T-helper 2 cell treated with Interferon-gamma antibody and Interleukin-4, amounts not matched to agents 100 ng/mL and 5 ng/mL, for 36 hours (primary cell): ENCODE measurements around the gene TFAP2A. TPM values are rescaled to one million over a fixed set of nuclear protein-coding genes. Genes with fewer than 3 reads are reported as not detected.

ENCODE experiments used
- intact Hi-C: fragments of 100-400 bp; cut with micrococcal nuclease; formaldehyde crosslinking; loops from one replicate; pipeline ENCODE4 v1.15.1; 2023
- total RNA-seq: library from RNA; stranded (reverse); gene quantifications from 2 replicates; pipeline ENCODE4 v1.2.3, GENCODE V29; 2022

TFAP2A gene
- total RNA-seq, 1 donor from 2014 or later, result 0.07 TPM

DNA sequence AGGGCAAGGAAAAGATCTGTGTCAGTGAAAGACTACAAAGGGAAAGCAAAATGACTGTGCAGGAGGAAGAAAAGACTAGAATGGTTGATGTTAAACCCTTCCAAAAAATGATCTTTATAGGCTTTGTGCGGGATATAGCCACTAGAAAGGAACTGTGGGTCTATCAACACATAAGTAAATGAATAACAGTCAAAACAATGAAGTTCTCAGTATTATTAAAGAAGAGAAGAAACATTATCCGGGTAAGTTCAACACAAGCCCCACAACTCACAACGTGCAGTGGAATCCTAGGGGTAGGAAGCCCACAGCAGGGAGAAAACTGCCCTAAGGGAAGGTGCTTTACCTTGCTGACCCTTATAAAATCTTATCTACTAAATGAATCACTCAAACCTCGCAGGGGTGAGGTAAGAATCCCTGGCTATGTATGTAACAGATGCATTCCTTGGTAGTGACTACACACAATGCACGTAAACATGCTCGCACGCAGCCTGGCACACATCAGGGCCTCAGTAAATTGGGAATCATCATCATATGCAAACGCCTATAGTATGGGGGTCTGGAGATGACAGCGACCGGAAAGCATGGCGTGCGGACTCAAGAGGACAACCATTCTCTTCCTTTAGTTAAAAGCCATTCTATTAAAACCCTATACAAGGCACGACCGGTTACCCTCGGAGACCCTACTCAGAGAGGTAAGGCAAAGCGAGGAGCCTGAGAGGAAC lies 11.3 kb downstream of the TFAP2A start:
- intact Hi-C loops, result loop anchor here (1.0 to 10.0 kb wide), 7 partner anchors 9 to 1968 kb away; partner anchors contain the start of genes C6orf52, MAK, PAK1IP1 and SLC35B3

DNA sequence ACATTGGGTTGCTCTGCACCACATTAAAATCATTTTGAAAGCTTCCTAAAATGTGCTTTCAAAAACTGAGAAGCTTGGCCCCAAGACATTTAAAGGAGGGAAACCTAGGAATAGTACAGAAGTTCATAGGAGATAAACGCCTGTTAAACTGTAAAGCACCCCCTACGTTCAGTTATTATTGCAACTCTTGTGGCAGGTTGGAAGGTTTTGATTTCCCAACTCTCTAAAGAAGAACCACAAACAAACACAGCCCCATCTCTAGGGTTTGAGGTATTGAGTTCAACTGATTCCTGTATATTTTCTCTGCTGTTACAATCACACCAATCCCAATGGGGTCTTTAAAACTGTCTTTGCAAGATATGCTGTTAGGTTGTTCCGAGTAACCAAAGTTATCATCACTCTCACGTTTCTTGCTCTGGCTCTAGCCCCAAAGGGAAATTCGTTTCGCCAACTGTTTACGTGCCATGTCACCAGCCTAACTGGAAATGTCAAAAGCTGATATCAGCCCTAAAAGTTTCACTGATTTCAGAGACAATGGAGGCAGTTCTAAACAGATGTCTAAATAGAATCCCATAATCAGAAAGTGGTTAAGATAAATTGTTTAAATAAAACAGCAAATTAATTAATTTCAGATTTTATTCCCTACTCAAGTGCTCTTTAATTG lies 12.1 kb downstream of the TFAP2A start:
- intact Hi-C loops, result loop anchor here (10.0 kb wide), 1 partner anchor 1132 kb away; the partner anchor contains the start of gene TMEM170B

DNA sequence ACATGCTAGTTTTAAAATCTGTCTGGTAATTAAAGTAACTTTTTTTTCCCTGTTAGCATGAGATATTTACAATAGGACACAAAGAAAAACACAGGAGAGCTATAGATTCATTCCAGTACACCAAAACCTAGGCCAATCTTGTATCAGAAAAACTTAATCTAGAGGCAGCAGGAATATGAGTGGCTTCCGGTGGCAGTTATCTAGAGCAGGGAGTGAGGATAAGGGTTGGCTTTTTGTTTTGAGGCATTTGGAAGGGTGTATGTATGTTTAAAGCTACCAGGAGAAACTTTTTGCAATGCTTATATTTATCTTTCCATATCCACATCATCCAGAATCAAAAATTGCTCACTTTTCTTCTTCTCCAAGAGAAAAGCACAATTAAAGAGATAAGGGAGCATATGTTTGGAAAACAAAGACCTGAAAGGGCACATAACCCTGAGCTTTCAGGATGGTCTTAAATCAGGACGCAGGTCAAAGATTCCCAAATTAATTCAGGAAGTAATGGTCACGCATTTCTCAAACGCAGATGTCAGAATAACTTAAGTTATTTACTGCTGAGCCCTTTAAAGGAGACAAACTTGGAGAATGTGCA lies 13.1 kb downstream of the TFAP2A start:
- intact Hi-C loops, result loop anchor here (10.0 kb wide), 1 partner anchor 1133 kb away; the partner anchor contains the start of gene TMEM170B

- intact Hi-C loops, result loop anchor here (10.0 kb wide), 1 partner anchor 1134 kb away; the partner anchor contains the start of gene TMEM170B
Measured at GRCh38 chr6:10401004-10401536, 13.8 kb downstream of the TFAP2A start.

- intact Hi-C loops, result loop anchor here (10.0 kb wide), 1 partner anchor 1134 kb away; the partner anchor contains the start of gene TMEM170B
Measured at GRCh38 chr6:10400330-10400729, 14.5 kb downstream of the TFAP2A start.

DNA sequence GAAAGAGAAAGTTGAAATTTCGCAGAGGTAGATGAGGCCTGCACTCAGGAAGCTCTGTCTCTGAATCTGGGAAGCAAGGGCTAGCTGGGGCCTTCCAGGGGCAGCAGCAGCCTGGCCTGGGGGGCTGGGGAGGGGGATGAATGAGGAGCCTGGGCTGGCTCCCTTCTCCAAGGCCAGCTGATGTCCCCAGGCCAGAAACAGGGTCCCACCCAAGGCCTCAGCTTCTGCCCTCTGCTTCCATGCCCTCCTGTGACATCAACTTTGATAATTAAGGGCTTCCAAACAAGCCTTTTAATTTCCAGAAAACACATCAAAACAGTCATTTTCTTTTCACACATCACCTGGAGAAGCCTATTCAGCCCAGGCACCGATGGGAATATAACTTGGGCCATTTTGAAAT lies 15.4 kb downstream of the TFAP2A start:
- intact Hi-C loops, result no loop called here

GRCh38 chr6:10398446-10399218 lies 16.2 kb downstream of the TFAP2A start:
- intact Hi-C loops, result no loop called here

DNA sequence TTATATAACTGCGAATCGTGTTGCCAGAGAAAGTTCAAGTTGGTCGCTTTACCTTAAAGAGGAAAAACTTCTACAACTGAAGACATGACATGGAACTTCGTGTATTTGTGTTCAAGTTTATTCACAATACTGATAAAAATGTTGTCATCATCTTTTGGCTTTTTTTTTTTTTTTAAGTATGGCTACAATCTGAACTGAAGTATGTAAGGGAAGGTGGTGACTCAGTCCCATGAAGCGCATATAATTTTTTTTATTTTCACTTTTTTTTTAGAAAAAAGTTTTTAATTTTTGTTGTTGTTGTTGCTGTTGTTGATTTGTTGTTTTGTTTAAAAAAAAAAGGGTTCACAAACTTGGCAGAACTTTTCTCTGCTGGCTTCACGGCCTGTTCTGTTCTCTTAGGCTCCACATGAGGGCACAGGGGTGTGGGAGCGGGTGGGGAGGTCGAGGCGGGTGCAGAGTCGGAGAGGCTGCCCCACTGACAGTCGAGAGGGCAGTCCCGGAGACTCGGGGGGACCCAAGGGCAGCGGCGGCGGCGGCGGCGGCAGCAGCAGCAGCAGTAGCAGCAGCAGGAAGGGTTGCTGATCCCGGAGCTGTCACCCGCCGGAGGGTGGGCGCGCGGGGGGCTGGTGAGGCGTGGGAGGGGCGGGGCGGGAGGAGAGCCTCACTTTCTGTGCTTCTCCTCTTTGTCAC lies 17.0 kb downstream of the TFAP2A start:
- intact Hi-C loops, result no loop called here

- intact Hi-C loops, result no loop called here
Measured at GRCh38 chr6:10396785-10397184, 18.1 kb downstream of the TFAP2A start.

DNA sequence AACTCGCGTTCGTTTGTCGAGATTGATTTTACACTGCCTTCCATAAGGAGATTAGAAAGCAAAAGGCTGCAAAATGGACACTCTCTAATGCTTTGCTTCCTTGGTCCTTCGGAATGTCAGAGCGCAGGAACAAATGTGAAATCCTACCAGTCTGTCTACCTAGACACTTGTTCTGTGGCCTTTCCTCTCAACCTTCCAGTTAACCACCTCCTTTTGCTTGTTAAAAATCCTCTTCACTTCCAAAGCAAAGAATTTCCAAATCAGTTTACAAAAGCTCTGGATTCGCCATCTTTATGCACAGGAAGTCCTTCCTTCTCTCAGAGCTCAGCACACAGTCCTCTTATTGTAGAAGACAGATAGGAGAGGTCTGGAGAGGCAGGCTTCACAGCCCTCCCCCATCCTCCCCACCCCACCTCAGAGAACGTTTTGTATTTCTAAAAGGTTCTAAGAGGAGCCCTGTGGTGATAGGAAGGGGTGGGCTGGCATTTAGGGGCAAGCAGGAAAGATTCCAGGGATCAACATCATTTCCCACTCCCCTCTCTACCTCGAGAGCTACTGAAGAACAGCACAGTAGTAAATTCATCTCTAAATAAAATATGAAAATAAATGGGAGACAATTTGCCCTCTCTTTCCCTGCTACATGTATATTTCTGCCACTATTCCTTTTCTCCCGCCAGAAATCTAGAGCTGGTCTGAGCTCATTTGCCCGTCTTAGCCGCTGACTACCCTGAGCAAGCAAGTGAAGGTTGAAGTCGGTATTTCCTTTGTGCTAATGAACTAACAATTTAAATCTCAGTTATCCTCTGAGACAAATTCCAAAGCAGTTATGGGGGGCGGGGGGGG lies 18.9 kb downstream of the TFAP2A start:
- intact Hi-C loops, result loop anchor here (2.0 kb wide), 1 partner anchor 13 kb away; no protein-coding TSS in a partner anchor

DNA sequence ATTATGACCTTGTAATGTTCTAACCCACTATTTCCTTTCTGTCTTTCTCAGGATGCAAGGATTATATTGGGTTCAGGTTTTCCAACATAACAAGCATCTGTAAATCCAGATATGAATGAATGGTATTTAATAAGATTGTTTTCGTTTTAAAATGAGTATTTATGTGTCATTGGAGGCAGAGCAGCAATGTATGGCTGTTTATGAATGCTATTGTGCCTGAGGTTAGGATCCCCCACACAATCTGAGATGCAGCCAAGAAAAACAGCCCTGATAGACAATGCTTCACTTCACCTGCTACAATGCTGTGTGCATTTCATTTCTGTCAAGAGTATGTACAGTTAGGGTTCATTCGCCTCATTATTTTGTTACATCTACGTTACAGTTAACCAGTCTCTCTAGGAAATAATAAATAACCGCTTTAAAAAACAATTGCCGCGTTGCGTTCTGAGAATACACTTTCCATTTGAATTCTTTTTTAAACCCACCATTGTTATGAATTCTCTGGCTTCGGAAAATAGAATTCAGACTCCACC lies 19.6 kb downstream of the TFAP2A start:
- intact Hi-C loops, result loop anchor here (2.0 kb wide), 1 partner anchor 14 kb away; no protein-coding TSS in a partner anchor

- intact Hi-C loops, result loop anchor here (2.0 kb wide), 1 partner anchor 15 kb away; no protein-coding TSS in a partner anchor
Measured at GRCh38 chr6:10393544-10394225, 21.2 kb downstream of the TFAP2A start.

- intact Hi-C loops, result no loop called here
Measured at GRCh38 chr6:10391799-10392198, 23.1 kb downstream of the TFAP2A start.

DNA sequence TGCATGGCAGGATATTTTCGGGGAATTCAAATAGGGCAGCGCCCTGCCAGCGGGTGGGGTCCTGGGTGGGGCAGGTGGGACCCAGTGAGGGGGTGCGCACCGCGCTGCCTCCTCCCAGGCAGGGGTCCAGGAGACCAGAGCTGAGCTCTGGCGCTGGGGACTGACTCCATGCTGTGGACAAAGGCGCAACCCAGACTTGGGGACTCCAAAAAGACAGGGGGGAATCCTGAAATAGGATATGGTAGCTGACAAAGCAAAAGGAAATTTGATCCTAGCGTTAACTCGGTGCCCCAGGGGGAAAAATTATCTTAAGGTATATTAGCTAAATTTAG lies 23.6 kb downstream of the TFAP2A start:
- intact Hi-C loops, result no loop called here

GRCh38 chr6:10390495-10391298 lies 24.2 kb downstream of the TFAP2A start:
- intact Hi-C loops, result no loop called here

DNA sequence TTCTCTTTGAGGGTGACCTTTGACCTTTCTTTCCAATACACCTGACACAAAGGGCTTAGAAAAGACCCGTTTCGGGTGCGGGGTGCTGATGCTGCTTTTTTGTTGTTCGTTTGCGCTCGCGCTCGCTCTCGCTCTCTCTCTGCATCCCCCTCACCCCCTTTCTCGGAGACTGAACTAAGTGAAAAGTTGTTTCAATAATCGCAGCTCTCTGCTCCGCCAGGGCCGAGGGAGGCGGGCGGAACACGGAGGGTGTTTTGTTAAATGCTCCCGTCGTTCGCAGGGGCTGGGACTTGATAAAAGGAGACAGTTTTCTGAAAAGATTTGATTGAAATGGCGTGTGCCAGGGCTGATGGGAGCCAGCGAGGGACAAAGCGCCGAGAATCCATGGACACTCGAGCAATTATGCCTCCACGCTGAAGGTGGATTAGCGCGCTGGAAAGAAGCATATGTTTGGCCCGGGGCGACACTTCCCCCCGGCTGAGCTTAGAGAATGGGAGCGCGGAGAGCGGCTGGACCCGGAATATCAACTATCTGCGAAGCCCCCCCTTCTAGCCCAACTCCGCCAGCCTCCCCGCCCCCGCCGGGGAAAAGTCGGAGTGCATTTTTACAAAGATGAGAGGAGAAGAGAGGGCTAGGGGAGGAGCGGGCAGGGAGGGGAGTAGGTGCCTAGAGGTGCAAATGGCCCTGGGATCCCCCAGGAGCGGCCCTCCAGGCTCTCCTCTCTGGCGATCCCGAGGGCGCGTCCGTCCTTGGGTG lies 25.0 kb downstream of the TFAP2A start:
- intact Hi-C loops, result no loop called here
